ENCODE measurements around the gene SORCS2.
"Not testable (repeated sequence)": the region's sequence is repeated elsewhere in the genome, so short reads cannot be mapped to it uniquely, and the experiment has no call there.

SORCS2 gene

DNA sequence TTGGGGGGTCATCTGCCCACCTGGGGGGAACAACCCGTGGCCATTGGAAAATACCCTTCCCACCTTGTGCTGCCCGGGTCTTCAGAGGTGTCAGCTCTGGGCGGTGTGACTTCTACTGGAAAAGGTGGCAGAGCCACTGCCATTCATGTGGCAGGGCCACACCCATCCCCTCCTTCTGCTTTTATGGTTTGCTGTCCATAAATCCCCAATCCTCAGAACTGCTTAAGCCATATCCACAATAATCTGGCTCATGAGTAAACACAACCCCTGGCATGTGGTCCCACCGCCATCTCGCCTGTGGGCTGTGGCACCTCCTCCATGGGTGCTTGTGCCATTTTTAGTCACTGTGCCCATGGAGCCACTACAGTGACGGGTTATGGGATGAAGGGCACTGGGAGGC is 20.6 kb downstream of the SORCS2 start:
- H3K9me3 Mint-ChIP-seq, result no peaks in the 10 kb centered on the region
- DNase-seq (ENCODE audit: low spot score in 2 of 2), result no peak
- no peaks in the 10 kb centered on the region for H3K36me3 Mint-ChIP-seq
- H3K4me1 Mint-ChIP-seq, result no peaks in the 10 kb centered on the region
- ATAC-seq, result no peak
- no peak overlapping the region for H3K27ac Mint-ChIP-seq
- no peak overlapping the region for H3K4me3 Mint-ChIP-seq

DNA sequence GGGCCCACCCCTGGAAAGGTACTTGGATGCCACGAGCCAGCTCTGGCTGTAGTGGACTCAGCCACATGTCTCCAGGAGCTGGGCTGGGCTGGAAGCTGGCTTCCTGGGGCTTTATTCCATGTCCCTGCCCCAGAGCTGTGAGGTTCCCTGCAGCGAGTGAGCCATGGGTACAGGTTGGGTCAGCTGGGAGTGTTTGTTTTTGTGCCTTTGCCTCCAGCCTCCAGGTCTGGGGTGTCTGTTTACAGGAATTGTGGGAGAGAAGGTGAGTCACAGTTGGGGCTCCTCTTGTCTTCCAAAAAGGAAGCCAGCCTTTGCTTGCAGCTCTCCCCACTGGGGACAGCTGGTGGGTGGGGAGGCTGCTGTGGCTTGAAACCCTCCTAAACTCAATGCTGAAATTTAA is 21.5 kb downstream of the SORCS2 start:
- H3K27ac Mint-ChIP-seq, result no peak overlapping the region
- DNase-seq (ENCODE audit: low spot score in 2 of 2) (no peak), ATAC-seq (no peak)
- no peak overlapping the region for H3K4me3 Mint-ChIP-seq
- no peaks in the 10 kb centered on the region for H3K9me3 Mint-ChIP-seq
- no peaks in the 10 kb centered on the region for H3K36me3 Mint-ChIP-seq
- no peaks in the 10 kb centered on the region for H3K4me1 Mint-ChIP-seq

DNA sequence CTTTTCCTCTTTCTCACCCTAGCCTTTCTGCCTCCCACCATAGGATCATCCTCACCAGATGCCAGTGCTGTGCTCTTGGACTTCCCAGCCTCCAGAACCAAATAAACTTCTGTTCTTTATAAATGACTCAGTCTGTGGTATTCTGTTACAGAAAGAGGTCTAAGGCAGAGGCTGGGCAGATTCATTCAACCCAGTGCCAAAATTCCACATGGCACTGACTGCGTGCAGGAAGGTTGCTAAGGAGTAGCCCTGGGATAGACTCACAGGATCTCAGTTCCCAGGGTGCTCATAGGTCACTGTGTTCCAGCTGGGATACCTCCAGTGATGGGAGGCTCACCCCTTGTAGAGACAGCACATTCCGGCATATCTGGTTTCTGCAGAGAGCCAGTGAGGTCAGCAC is 22.0 kb downstream of the SORCS2 start:
- Mint-ChIP-seq H3K4me3 (no peak overlapping the region), H3K9me3 (no peaks in the 10 kb centered on the region), H3K4me1 (no peaks in the 10 kb centered on the region), H3K27ac (no peak overlapping the region), H3K36me3 (no peaks in the 10 kb centered on the region)
- no peak for DNase-seq (ENCODE audit: low spot score in 2 of 2)
- no peak for ATAC-seq

DNA sequence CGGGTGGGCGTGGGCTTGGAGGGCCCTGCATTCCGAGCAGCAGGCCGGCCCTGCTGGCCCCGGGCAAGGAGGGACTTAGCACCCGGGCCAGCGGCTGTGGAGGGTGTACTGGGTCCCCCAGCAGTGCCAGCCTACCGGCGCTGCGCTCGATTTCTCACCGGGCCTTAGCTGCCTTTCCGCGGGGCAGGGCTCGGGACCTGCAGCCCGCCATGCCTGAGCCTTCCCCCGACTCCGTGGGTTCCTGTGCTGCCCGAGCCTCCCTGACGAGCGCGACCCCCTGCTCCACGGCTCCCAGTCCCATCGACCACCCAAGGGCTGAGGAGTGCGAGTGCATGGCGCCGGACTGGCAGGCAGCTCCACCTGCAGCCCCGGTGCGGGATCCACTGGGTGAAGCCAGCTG is 22.8 kb downstream of the SORCS2 start:
- H3K27ac Mint-ChIP-seq; H3K9me3 Mint-ChIP-seq; ATAC-seq; H3K36me3 Mint-ChIP-seq; H3K4me1 Mint-ChIP-seq; H3K4me3 Mint-ChIP-seq; DNase-seq (ENCODE audit: low spot score in 2 of 2): not testable (repeated sequence)

DNA sequence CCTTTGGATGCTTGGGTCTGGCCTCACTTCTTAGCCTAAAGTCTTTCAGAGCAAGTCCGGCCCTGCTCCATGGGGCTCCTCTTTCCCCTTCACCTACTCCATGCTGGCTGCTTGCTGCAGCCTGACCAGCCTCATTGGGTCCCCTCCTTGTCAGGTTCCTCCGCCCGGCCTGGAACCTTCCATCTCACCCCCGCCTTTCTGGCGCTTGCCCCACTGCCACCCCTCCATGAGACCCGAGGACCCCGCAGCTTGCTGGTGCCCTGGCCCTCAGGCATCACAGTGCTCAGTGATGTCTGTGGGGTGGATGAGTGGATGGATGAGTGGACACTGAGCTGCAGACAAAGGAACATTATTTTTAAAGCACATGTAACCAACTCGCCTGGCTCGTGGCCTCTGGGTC is 24.7 kb downstream of the SORCS2 start:
- Mint-ChIP-seq H3K4me1 (no peaks in the 10 kb centered on the region), H3K36me3 (no peaks in the 10 kb centered on the region), H3K27ac (no peak overlapping the region), H3K9me3 (no peaks in the 10 kb centered on the region), H3K4me3 (no peak overlapping the region)
- ATAC-seq (no peak), DNase-seq (ENCODE audit: low spot score in 2 of 2) (no peak)

DNA sequence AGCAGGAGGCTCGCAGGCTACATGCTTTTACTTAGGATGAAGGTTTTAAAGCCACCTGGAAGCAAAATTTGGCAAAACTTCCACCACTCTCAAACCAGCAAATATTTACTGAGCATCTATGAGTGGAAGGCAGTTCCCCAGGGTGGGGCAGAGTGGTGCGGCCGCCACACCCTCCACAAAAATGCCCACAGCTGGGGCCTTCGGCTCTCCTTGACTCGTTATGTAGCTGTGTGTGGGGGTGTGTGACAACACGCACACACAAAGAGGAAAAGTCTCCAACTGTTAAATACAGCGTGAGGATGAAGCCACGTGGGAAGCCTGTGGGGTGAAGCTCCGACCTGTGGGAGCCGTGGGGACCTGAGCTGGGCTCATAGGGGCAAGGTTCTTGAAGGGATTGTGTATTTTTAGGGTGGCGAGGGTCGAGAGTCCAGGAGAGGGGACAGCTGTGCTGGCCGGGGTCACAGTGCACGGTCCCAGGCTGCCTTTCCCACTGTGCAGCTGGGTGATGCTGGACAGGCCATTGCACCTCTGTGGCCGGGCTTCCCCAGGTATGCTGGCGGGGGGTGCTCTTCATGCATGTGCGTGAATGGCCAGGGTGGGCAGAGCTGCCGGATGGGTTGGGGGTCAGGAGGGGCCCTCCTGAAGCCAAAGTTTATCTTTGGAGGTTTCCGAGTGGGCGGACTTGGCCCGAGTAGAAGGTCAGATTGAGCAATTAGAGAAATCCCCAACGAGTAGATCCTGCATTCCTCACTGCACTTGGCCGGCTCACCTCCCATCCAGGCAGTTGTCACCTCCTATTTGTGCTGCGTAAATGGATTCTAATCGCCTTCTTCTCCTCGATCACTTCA is 25.4 kb downstream of the SORCS2 start:
- Mint-ChIP-seq H3K4me1 (no peaks in the 10 kb centered on the region), H3K9me3 (no peaks in the 10 kb centered on the region), H3K27ac (no peak overlapping the region), H3K4me3 (no peak overlapping the region), H3K36me3 (no peaks in the 10 kb centered on the region)
- DNase-seq (ENCODE audit: low spot score in 2 of 2) (no peak), ATAC-seq (no peak)

DNA sequence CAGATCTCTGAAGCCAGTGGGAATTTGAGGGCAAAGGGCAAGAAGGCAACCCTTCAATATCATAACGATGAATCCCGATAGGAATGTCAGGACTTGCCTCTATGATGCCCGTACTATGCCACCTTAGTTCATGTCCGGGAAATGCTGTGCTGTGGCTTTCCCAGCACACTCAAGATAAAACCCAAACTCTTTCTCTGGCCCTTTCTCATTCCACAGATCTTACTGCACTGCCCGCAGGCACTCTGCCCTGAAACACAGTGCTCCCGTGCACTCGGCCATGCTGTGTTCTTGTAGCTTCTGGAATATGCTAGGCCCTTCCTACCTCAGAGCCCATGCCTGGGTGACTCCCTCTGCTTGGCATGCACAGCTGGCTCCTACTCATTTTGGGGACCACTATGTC is 26.3 kb downstream of the SORCS2 start:
- DNase-seq (ENCODE audit: low spot score in 2 of 2) (no peak), ATAC-seq (no peak)
- Mint-ChIP-seq H3K4me3 (no peak overlapping the region), H3K27ac (no peak overlapping the region), H3K4me1 (no peaks in the 10 kb centered on the region), H3K9me3 (no peaks in the 10 kb centered on the region), H3K36me3 (no peaks in the 10 kb centered on the region)

DNA sequence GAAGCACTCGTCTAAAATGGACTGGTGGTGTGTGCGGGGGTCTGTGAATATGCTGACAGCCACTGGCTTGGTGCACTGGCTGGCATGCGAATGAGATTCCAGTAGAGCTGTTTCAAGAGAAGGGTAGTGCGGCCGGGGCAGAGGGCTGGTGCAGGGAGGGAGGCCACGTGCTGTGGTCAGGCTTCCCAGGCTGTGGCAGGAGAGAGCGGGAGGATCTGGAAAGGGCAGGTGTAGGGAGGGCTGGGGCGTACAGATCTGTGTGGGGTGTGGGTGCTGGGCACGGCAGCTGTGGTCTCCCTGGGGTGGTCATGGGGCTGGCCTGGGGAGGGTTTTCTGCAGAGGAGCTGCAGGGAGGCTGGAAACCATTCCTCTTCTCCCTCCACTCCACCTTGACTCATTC is 30.2 kb downstream of the SORCS2 start:
- Mint-ChIP-seq H3K36me3 (no peaks in the 10 kb centered on the region), H3K4me1 (no peaks in the 10 kb centered on the region), H3K4me3 (no peak overlapping the region), H3K9me3 (no peaks in the 10 kb centered on the region), H3K27ac (no peak overlapping the region)
- ATAC-seq (no peak), DNase-seq (ENCODE audit: low spot score in 2 of 2) (no peak)

DNA sequence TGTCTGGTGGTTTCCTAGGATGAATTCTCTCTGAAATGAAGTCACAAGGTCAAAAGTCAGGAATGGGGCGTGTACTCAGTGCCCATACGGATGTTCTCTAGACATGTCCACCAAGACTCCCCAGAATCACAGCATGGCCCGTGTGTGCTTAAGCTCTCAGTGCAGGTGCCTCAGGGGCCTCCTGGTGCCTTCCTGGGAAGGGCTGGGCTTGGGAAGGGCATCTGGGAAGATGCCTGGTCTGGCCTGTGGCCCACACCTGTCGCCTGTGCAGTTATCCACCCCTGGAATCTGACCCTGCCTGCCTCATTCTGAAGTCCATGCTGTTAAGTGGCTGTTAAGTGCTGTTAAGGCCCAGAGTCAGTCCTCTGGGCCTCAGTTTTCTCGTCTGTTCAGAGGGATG is 31.2 kb downstream of the SORCS2 start:
- no peak overlapping the region for H3K4me3 Mint-ChIP-seq
- no peaks in the 10 kb centered on the region for H3K4me1 Mint-ChIP-seq
- ATAC-seq, result no peak

DNA sequence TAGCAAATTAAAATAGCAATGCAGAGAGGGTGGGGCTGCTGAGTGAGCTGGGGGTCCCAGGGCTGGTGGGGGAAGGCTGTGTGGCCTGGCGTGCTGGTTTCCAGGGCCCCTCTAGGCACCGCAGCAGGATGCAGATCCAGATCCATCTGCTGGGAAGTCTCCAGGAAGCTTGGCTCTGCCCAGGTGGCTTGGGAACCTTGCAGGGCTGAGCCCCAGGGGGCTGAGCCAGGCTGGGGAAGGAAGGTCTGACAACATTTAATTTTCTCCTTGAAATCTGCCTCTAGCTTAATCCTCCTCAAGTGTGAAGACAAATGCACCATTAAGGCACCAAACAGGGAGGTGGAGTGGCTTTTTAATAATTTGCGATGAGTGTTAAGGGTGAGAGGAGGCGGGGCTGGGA is 31.7 kb downstream of the SORCS2 start:
- Mint-ChIP-seq H3K9me3 (no peaks in the 10 kb centered on the region), H3K36me3 (no peaks in the 10 kb centered on the region), H3K4me3 (no peak overlapping the region), H3K4me1 (no peaks in the 10 kb centered on the region), H3K27ac (no peak overlapping the region)
- DNase-seq (ENCODE audit: low spot score in 2 of 2) (no peak), ATAC-seq (no peak)

More for the DNA sequence above, 31.2 kb downstream of the SORCS2 start:
- H3K36me3 Mint-ChIP-seq, result no peaks in the 10 kb centered on the region
- no peaks in the 10 kb centered on the region for H3K9me3 Mint-ChIP-seq
- no peak for DNase-seq (ENCODE audit: low spot score in 2 of 2)
- H3K27ac Mint-ChIP-seq, result no peak overlapping the region

DNA sequence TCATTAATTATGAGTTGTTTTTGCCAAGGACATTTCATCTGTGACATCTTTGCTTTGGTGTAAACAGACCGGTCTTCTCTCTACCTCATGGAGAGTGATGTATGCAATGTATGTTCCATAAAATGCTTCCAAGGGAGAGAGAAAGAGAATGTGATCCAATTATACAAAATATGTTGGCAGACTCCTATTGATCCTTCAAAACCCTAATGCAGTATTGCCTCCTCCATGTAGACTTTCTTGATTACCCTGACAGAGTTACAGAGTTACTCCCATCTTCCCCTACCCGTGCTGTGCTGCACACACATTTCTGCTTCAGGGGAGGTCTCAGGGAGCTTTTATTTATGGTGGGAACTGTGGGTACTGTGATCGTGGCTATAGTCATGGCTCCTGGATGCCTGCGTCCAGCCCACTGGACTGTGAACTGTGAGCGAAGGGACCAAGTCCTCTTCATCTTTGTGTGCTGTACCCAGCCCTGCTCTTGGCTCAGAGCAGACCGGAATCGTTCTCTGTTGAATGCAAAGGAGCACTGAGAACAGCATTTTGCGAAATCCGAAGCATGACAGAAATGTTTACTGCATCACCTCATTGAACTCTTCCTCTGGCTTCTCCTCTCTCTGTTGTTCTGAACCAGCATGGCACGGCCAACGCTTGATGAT is 32.7 kb downstream of the SORCS2 start:
- Mint-ChIP-seq H3K27ac (no peak overlapping the region), H3K4me3 (no peak overlapping the region), H3K9me3 (no peaks in the 10 kb centered on the region), H3K36me3 (no peaks in the 10 kb centered on the region), H3K4me1 (no peaks in the 10 kb centered on the region)
- no peak for ATAC-seq
- no peak for DNase-seq (ENCODE audit: low spot score in 2 of 2)

DNA sequence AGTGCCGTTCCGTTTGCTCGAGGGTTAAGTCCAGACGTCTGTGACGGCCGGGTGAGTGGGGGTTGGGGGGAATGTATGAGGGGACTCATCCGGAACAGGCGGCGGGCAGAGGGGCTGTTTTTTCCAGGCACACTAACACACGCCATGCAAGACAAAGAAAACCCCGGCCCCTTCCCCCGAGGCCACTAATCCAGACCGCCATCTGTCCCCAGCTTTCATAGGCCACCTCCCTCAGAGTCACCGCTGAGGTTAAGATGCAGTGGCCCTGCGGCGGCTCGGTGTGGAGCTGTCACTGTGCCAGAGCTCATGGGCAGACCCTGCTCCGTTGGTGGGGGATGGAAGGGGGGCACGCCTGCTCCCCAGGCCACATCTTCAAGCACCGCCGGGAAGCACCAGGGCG is 34.1 kb downstream of the SORCS2 start:
- DNase-seq (ENCODE audit: low spot score in 2 of 2) (no peak), ATAC-seq (no peak)
- H3K4me3 Mint-ChIP-seq, result no peak overlapping the region
- H3K9me3 Mint-ChIP-seq, result no peaks in the 10 kb centered on the region
- H3K4me1 Mint-ChIP-seq, result no peaks in the 10 kb centered on the region
- H3K36me3 Mint-ChIP-seq, result no peaks in the 10 kb centered on the region
- no peak overlapping the region for H3K27ac Mint-ChIP-seq

DNA sequence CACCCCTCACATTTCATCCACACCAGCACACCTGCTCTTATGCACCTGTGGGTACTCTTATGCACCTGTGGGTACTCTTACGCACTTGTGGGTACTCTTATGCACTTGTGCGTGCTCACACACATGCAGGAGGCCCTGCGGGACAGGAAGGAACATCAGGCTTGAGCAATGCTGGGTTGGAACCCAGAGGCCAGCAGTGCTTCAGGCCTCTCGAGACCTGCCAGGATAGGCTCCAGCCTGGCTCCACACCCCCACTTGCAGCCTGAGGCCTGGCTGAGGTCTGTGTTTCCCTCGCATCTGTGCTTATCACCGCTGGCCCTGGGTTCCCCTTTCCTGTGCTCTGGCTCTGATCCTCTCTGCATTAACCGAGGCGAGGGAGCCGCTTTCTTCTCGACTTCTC is 34.7 kb downstream of the SORCS2 start:
- H3K9me3 Mint-ChIP-seq, result no peaks in the 10 kb centered on the region
- no peak for ATAC-seq
- no peak overlapping the region for H3K27ac Mint-ChIP-seq
- DNase-seq (ENCODE audit: low spot score in 2 of 2), result no peak
- H3K4me3 Mint-ChIP-seq, result no peak overlapping the region
- H3K4me1 Mint-ChIP-seq, result no peaks in the 10 kb centered on the region
- no peaks in the 10 kb centered on the region for H3K36me3 Mint-ChIP-seq

DNA sequence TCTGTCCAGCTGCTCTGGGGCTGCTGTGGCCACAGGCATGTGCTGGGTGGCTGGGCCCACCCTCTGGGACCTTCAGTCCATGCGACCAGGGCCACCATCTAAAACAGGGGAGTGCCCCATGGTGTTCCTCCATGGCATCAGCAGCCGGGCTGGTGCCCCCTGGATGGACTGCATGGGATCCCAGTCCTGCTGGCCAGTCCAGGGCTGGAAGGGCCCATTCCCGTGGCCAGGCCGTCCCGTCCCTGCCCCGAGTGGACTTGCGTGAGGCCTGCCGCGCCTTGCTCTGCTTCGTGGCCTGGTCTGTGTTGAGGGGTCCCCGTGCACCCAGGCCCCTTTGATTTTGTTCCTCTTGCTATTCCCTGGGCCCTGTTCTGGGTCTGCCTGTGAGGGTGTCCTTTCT is 36.4 kb downstream of the SORCS2 start:
- H3K36me3 Mint-ChIP-seq, result no peaks in the 10 kb centered on the region
- H3K4me1 Mint-ChIP-seq, result no peaks in the 10 kb centered on the region
- DNase-seq (ENCODE audit: low spot score in 2 of 2) (no peak), ATAC-seq (no peak)
- no peak overlapping the region for H3K4me3 Mint-ChIP-seq
- no peaks in the 10 kb centered on the region for H3K9me3 Mint-ChIP-seq
- H3K27ac Mint-ChIP-seq, result no peak overlapping the region

DNA sequence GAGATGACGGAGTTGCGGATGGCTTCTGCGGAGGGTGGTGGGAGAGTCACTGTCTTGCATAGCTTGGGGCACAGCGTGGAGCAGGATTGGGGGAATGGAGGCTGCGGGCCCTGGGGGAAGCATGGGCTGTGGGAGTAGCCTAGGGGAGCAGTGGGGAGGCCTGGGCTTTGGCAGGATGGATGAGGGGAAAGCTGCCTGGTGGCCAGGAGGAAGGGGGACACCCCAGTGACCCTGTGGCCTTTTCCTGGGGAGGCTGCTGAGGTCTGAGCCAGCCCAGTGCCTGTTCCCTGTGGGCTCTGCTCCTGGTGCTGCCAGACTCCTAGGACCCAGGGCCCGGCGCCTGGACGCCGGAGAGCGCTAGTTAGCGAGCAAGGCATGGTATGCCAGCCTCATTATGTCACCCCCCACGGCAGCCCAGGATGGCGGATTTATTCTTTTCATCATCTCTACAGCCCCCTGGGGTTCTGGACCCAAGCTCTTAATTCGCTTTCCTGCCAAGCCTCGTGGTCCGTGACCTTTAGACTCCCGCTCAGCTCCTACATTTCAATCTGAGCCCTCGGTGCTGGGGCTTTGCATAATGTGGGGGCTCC is 39.8 kb downstream of the SORCS2 start:
- DNase-seq (ENCODE audit: low spot score in 2 of 2) (no peak), ATAC-seq (no peak)
- no peaks in the 10 kb centered on the region for H3K36me3 Mint-ChIP-seq
- H3K4me3 Mint-ChIP-seq, result no peak overlapping the region
- no peaks in the 10 kb centered on the region for H3K4me1 Mint-ChIP-seq
- H3K9me3 Mint-ChIP-seq, result no peaks in the 10 kb centered on the region
- no peak overlapping the region for H3K27ac Mint-ChIP-seq

DNA sequence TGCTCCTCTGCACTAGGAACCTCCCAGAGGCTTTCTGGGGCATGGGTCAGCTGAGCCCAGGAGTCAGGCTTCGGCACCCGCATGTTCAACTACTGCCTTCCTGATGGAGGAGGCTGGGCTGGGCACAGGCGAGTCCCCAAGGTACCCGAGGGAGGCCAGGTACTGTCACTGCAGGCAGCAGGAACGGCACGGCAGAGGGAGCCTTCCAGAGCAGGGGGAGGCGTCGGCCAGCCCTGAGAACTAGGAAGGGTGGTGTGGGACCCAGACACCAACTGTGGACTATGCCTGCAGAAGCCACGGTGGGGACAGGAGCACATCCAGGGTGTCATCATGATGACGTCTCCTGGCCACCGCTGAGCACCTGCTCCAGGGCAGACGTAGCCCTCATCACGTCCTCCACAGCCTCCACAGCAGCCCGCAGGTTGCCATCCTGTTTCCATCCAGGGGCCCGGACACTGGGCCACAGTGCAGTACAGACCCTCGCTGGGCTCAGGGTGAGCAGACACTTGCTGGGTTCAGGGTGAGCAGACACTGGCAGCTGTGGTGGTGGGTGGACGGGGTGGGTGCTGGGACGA is 40.8 kb downstream of the SORCS2 start:
- no peak for DNase-seq (ENCODE audit: low spot score in 2 of 2)
- no peak overlapping the region for H3K27ac Mint-ChIP-seq
- peaks cover 2% of the 10 kb centered on the region for H3K9me3 Mint-ChIP-seq
- H3K4me3 Mint-ChIP-seq, result no peak overlapping the region
- no peaks in the 10 kb centered on the region for H3K4me1 Mint-ChIP-seq
- no peaks in the 10 kb centered on the region for H3K36me3 Mint-ChIP-seq
- no peak for ATAC-seq
